GM21360 (cell line): ENCODE results near the gene MBD6.
A peak's percentile ranks its signal among the peaks of the same experiment; 100 is the strongest.
"Not testable (repeated sequence)": the region's sequence is repeated elsewhere in the genome, so short reads cannot be mapped to it uniquely, and the experiment has no call there.

Source experiments
- ATAC-seq: cut with Tn5 transposase; IDR thresholded peaks from one replicate; pipeline ENCODE4 v1.9.1; 2021; ENCODE audit warnings: mild to moderate bottlenecking, moderate library complexity; ENCODE audit not compliant: unreplicated experiment

MBD6 gene

DNA sequence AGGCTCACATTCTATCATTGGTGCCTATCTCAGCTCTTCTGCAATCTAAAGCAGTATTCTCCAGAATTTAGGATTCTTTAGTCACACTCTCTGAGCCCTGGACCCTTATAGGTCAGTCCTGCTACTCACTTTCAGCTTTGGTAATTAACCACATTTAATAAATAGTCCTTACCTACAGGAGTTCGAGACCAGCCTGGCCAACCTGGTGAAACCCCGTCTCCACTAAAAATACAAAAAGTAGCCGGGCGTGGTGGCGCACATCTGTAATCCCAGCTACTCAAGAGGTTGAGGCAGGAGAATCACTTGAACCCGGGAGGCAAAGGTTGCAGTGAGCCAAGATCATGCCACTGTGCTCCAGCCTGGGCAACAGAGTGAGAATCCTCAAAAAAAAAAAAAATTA, 8.9 kb upstream of the MBD6 start:
- ATAC-seq = not testable (repeated sequence)

- not testable (repeated sequence) for ATAC-seq
These were observed 8.4 kb upstream of the MBD6 start for GRCh38 chr12:57514246-57514645.

DNA sequence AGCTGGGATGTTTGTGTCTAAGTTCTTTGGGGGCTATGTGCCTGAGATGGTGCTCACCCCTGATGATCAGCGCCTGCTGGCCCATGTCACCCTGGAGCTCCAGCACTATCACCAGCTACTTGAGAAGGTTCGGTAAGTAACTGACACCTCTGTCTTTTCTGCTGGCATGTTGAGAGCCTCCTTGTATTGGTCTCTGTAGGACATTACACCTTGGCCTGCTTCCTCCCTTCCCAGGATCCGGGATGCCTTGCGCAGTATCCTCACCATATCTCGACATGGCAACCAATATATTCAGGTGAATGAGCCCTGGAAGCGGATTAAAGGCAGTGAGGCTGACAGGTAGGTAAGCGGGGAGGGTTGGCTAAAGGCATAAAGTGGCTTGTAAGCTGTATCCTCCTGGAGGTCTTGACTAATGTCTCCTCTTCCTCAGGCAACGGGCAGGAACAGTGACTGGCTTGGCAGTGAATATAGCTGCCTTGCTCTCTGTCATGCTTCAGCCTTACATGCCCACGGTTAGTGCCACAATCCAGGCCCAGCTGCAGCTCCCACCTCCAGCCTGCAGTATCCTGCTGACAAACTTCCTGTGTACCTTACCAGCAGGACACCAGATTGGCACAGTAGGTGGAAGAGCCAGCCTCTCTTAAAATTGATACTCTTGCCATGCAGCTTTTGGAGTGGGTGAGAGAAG, 7.8 kb upstream of the MBD6 start:
- ATAC-seq = no peak

GRCh38 chr12:57515408-57515933, 7.2 kb upstream of the MBD6 start:
- ATAC-seq = no peak

DNA sequence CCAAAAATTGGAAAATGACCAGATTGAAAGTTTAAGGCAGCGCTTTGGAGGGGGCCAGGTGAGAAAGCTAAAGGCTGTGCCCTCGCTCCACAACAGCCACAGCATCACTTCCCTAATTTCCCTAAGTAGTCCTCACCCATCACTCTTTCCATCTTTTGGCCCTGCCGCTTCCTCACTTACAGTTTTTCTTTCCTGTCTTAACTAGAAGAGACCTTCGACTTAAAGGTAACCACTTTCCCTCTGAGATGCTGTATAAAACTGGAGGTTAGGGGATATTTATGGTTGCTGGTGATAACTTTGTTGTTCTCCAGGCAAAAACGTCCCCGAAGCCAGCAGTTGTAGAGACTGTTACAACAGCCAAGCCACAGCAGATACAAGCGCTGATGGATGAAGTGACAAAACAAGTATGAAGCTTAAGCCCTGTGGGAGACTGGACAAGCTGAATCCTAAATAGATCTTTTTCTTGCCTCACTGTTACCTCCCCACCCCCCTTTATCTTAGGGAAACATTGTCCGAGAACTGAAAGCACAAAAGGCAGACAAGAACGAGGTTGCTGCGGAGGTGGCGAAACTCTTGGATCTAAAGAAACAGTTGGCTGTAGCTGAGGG, 6.6 kb upstream of the MBD6 start:
- ATAC-seq = no peak

- ATAC-seq = no peak
These were observed 5.9 kb upstream of the MBD6 start for GRCh38 chr12:57516617-57517153.

DNA sequence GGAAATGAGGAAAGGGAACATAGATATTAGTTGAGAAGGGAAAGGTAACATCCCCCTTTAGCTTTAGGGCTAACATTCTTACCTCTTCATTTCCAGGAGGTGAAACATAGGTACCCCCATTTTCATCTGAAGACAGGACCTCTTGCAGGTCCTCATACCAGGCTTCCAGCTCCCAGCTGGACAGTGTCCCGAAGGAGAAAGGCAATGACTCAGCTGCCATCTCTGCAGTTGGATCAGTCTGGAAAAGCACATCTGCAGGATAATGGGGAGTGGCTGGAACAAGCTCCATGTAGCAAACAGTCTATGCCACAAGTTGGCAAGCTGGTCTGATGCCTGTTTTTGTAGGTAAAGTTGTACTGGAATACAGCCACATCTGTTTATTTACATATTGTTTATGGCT, 5.4 kb upstream of the MBD6 start:
- no peak for ATAC-seq

DNA sequence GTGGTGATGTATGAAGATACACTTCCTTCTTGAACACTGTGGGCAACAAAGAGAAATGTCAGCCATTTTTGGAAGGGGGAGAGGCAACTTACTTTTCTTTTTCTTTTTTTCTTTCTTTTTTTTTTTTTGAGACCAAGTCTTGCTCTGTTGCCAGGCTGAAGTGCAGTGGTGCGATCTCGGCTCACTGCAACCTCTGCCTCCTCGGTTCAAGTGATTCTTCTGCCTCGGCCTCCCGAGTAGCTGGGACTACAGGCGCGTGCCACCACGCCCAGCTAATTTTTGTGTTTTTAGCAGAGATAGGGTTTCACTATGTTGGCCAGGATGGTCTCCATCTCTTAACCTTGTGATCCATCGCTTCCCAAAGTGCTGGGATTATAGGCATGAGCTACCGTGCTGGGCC, 4.9 kb upstream of the MBD6 start:
- ATAC-seq = not testable (repeated sequence)

DNA sequence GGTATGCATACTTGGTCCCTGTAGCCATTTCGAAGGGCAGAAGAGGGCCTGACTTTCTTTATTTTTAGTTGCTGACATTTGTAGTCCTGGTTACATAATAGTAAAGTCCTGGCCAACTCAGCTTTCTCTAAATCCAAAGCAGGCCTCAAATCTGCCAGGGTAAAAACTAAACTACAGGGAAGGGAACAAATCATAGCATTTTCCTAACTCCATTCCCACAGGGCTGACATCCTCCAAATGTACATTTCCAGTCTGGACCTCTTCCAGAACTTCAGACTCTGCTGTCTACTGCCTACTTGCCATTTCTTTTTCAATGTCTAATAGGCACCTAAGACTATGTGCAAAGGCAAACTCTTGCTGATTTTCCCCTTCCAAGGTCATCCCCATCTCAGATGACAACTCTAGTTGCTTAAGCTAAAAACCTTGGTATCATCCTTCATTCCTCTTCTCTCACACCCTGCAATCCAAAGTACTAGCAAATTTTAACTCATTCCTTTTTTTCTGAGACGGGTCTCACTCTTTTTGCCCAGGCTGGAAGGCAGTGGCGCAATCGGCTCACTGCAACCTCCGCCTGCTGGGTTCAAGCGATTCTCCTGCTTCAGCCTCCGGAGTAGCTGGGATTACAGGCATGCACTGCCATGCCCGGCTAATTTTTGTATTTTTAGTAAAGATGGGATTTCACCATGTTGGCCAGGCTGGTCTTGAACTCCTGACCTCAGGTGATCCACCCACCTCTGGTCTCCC, 4.3 kb upstream of the MBD6 start:
- ATAC-seq = no peak

DNA sequence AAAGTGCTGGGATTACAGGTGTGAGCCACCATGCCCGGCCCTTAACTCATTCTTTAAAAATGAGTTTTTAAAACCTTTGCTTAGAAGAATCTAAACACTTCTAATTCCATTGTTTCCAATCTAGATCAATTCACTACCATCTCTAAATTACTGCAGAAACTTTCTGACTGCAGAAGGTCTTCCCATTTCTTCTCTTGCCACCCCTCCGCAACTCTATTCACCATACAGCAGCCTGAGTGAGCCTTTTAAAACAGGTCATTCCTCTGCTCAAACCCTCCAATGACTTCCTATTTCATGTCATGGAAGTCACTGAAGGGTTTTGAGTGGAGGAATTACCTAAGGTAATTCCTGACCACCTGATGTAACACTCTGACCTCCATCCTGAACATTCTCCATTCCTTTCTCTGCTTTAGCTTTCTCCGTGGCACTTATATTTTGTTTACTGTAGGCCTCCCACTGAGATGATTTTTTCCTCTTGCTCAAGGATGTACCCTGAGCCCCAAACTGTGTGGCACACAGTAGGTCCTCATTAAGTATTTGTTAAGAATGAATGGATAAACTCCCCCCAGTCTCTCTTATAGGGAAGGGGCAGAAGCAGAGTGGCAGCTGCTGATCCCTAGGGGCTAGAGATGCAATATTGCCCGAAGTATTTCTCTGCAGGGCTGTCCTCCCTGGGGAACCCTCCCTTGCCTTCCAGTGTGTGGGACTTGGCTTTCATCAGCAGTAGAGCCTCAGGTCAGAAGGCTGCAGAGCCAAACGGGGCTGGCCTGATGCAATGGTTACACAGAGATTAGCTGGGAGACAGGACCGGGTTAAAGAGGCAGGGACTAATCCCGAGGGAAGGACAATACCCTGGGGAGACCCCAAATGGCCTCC, 3.5 kb upstream of the MBD6 start:
- ATAC-seq = no peak

- ATAC-seq = peak; percentile 0
These were observed 2.9 kb upstream of the MBD6 start for GRCh38 chr12:57519796-57520052.

DNA sequence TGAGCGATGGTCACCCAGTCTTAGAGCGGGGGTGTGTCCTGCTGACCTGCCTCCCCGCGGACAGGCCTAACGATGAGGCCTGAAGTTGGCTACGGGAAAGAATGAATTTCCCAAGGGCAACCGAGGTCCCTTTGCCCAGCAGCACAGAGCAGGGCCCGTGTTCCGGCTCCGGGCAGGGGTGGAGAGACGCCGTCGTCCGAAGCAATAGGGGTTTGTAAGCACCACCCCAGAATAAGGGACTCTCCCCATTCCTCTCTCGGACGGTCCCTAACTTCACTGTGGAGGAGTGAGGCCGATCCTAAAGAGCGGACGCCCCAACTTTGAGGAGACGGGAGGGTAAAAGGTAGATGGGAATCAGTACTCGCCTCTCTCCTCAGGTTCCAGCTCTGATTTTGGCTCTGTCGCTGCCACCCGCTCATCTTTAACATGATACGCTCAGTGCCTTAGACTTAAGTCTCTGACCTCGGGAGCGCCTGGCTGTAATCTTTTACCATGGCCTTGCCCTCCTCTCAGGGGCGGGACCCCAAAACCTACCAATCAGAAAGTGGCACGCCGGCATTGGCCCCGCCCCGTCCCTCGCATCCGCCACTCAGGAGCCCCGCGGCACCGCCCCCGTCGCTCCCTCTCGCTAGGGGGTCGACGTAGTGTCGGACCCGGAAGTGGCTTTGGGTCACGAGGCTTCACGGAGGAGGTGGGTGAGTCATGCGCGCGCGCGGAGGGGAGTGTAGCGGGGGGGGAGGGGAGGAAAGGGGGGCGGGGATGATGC, 2.4 kb upstream of the MBD6 start, which contains the start of gene DDIT3:
Gene DDIT3 (minus strand): TSS at position 462 of the 766 bp plus-strand sequence. CDS start 3,108 bp downstream, outside the sequence.
- peak; percentile 67 for ATAC-seq

GRCh38 chr12:57521525-57522010, 1.1 kb upstream of the MBD6 start:
- ATAC-seq = no peak

DNA sequence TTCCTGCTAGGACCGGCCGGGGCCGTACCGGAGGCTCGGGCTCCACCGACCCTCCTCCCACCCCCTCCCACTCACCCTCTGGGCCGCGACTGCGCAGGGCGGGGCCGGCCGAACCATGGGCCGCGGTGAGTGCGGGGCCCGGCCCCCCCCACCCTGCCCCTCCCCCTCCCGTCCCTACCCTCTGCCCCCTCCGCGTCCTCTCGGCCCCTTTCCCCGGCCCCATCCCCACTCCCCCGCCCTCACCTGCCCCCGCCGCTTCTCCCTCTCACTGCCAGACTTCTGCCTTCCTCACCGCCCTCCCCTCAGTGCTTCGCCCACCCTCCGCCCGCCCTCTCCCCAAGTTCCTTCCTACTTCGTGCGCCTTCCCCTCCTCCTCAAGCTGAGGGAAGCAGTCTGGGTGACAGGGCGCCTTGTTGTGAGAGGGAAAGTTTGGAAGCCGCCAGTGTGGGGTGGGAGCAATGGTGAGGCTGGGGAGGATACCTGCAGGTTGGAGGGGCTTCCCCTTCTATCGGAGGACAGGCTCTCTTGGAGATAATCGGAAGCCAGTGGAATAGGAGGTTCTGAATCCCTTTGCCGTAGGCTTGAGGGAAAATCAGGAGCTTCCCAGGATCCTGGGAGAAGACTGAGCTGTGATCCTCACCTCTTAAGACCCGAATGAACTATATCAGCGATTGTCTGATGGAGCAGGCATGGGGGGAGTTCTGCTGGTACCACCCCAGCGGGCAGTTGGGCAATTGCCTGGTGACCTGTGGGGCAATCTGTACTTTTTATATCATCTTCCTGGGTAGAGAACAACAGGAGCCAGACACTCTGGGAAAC, 472 bp downstream of the MBD6 start:
- no peak for ATAC-seq

DNA sequence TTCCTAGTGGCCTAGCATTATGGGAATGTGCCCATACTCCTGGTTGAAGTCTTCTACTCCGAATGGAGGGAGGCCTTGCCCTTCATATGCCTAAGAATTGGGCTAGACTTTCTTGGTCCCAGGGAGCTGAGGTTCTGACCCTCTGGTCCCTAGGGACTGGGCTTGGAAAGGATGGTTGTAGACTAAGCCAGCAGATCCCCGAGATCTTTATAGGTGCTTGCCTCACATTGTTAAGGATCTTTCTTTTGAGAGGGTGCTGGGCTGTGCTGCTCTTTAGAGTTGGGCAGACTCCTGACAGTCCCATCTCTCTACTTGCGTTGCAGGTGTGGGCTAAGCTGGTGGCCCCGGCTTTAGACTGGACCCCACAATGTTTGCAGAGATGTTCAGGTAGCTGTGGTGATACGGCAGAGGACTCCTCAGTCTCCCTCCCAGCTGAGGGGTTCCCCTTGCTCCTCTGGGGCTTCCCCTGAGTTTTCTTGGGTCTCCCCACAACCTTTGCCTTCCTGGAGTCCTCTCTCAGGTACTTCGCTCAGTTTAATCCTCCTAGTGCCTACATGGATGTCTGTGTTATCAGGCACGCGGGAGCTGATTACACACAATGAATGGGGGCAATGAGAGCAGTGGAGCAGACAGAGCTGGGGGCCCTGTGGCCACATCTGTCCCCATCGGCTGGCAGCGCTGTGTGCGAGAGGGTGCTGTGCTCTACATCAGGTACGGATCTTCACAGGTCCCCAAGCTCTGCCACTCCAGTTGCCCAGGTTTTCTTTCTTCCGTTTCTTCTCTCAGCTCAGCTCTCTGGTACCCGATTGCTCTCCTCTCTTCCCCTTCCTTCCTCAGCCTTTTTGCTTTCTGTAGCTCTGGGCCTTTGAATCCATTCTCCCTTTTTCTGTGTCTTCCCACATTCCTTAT, 1.3 kb downstream of the MBD6 start:
- no peak for ATAC-seq

- no peak for ATAC-seq
These were observed 2.4 kb downstream of the MBD6 start for GRCh38 chr12:57524814-57525614.
